SKM-1 (cell line): ENCODE results near the gene CSRP3.
"Not testable (repeated sequence)": the region's sequence is repeated elsewhere in the genome, so short reads cannot be mapped to it uniquely, and the experiment has no call there.

Source experiments
- DNase-seq: peaks from one replicate; lab custom pipeline; 2025; ENCODE audit not compliant: unreplicated experiment; lab: John Stamatoyannopoulos, UW

The CSRP3 gene

GRCh38 chr11:19187114-19187832, 14.5 kb downstream of the CSRP3 start:
- DNase-seq: no peak

- DNase-seq: no peak
Measured at GRCh38 chr11:19185516-19186052, 16.2 kb downstream of the CSRP3 start.

- no peak for DNase-seq
Measured at GRCh38 chr11:19185036-19185435, 16.7 kb downstream of the CSRP3 start.

GRCh38 chr11:19183646-19184045, 18.1 kb downstream of the CSRP3 start:
- DNase-seq: no peak

GRCh38 chr11:19181531-19182261, 20.1 kb downstream of the CSRP3 start:
- no peak for DNase-seq

- no peak for DNase-seq
Measured at GRCh38 chr11:19176629-19177186, 25.1 kb downstream of the CSRP3 start.

GRCh38 chr11:19173964-19174638, 27.7 kb downstream of the CSRP3 start:
- no peak for DNase-seq

GRCh38 chr11:19173004-19173689, 28.6 kb downstream of the CSRP3 start:
- DNase-seq: no peak

- DNase-seq: no peak
Measured at GRCh38 chr11:19168090-19168489, 33.7 kb downstream of the CSRP3 start.

GRCh38 chr11:19164881-19165280, 36.9 kb downstream of the CSRP3 start:
- no peak for DNase-seq

GRCh38 chr11:19164230-19164855, 37.4 kb downstream of the CSRP3 start:
- DNase-seq: no peak

- no peak for DNase-seq
Measured at GRCh38 chr11:19163617-19164016, 38.2 kb downstream of the CSRP3 start.

- no peak for DNase-seq
Measured at GRCh38 chr11:19162951-19163505, 38.8 kb downstream of the CSRP3 start.

- DNase-seq: no peak
Measured at GRCh38 chr11:19161651-19162050, 40.1 kb downstream of the CSRP3 start.

GRCh38 chr11:19160847-19161246, 40.9 kb downstream of the CSRP3 start:
- no peak for DNase-seq

GRCh38 chr11:19156892-19157291, 44.9 kb downstream of the CSRP3 start:
- DNase-seq: no peak

- no peak for DNase-seq
Measured at GRCh38 chr11:19145319-19145718, 56.5 kb downstream of the CSRP3 start.

GRCh38 chr11:19136884-19137283, 64.9 kb downstream of the CSRP3 start:
- DNase-seq: not testable (repeated sequence)

GRCh38 chr11:19134004-19134403, 67.8 kb downstream of the CSRP3 start:
- DNase-seq: no peak
